ENCODE results near the gene PRRC2B.

DNA sequence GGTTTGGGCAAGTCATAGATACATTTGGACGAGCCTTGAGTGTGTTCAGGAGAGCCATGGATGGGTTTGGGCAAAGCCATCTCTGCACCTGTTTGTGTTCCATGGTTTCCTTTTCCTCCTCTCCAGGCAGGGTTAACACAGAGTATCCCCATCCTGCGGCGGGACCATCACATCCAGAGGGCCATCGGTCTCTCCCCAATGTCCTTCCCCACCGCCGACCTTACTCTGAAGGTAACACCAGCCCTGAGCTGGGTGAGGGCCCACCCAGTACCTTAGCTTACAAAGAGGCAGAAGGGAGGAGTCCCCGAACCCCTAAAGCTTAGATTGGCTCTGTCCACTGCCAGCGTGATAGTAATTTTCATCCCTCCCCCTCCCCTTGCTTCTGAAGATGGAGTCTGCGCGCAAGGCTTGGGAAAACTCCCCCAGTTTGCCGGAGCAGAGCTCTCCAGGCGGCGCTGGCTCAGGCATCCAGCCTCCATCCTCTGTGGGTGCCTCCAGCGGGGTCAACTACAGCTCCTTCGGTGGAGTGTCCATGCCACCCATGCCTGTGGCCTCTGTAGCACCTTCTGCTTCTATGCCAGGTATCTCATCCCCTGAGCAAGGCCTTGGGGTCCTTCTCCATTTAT, 90.8 kb downstream of the PRRC2B start:
- no peak for TF ChIP-seq JUND (IDR thresholded peaks at IDR 0.05)
- TF ChIP-seq, protein P1, sequence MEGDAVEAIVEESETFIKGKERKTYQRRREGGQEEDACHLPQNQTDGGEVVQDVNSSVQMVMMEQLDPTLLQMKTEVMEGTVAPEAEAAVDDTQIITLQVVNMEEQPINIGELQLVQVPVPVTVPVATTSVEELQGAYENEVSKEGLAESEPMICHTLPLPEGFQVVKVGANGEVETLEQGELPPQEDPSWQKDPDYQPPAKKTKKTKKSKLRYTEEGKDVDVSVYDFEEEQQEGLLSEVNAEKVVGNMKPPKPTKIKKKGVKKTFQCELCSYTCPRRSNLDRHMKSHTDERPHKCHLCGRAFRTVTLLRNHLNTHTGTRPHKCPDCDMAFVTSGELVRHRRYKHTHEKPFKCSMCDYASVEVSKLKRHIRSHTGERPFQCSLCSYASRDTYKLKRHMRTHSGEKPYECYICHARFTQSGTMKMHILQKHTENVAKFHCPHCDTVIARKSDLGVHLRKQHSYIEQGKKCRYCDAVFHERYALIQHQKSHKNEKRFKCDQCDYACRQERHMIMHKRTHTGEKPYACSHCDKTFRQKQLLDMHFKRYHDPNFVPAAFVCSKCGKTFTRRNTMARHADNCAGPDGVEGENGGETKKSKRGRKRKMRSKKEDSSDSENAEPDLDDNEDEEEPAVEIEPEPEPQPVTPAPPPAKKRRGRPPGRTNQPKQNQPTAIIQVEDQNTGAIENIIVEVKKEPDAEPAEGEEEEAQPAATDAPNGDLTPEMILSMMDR (IDR thresholded peaks at IDR 0.05 in 2 of 3, conservative IDR thresholded peaks at IDR 0.05 in 1 of 3; ENCODE audit: borderline replicate concordance in 1 of 3, insufficient read depth in 1 of 3, low read depth in 2 of 3, low read length in 2 of 3) = no peak
- no peak for TF ChIP-seq POLR2A (IDR thresholded peaks at IDR 0.05; ENCODE audit: borderline replicate concordance, extremely low read depth, insufficient read depth, insufficient read length)
- TF ChIP-seq SP1 (IDR thresholded peaks at IDR 0.05; ENCODE audit: low read depth) = no peak
- TF ChIP-seq ZFX (IDR thresholded peaks at IDR 0.05) = no peak

All from HCT116 (cell line).